Sigmoid colon (tissue), 7 donors: Measurements from ENCODE around the gene GFPT1. TPM values are rescaled to one million over a fixed set of nuclear protein-coding genes. Genes with fewer than 3 reads are reported as not detected.
A peak's percentile ranks its signal among the peaks of the same experiment; 100 is the strongest.

ENCODE experiments used
- DNase-seq: peaks from one replicate; pipeline ENCODE4 v3.0.0-alpha.2; 2019
- H3K27ac ChIP-seq, 4 donors: fragments of 200-600 bp; sonication (generic); one replicate each; pipeline ENCODE4 v1.5.1; 2016 to 2019; ENCODE audit warnings: mild to moderate bottlenecking in 1 of 4
- H3K27me3 ChIP-seq, 3 donors: fragments of 200-600 bp; sonication (generic); one replicate each; pipeline ENCODE4 v1.5.1; 2019; ENCODE audit warnings: mild to moderate bottlenecking in 1 of 3
- H3K36me3 ChIP-seq, 4 donors: fragments of 200-600 bp; sonication (generic); one replicate each; pipeline ENCODE4 v1.5.1; 2016 to 2019
- H3K4me1 ChIP-seq, 4 donors: fragments of 200-600 bp; sonication (generic); one replicate each; pipeline ENCODE4 v1.5.1; 2017 to 2019
- H3K4me3 ChIP-seq, 4 donors: fragments of 200-600 bp; sonication (generic); one replicate each; pipeline ENCODE4 v1.5.1; 2017 to 2019; ENCODE audit warnings: mild to moderate bottlenecking in 2 of 4, moderate library complexity in 1 of 4
- H3K9me3 ChIP-seq, 4 donors: fragments of 200-600 bp in 3 of 4; sonication (generic) in 3 of 4; one replicate each; pipeline versions ENCODE4 v1.5.1 to v1.6.1; 2013 to 2019
- CTCF ChIP-seq, 4 experiments: fragments of 450-650 bp in 3 of 4; fragments of 200-600 bp in 1 of 4; IDR thresholded peaks; one replicate each; pipeline ENCODE4 v1.5.1; 2016 to 2019; ENCODE audit warnings: antibody characterized with exemption in 4 of 4, mild to moderate bottlenecking in 3 of 4, moderate library complexity in 2 of 4
- EP300 ChIP-seq, 4 donors: sonication (generic); formaldehyde crosslinking; IDR thresholded peaks; one replicate each; pipeline ENCODE4 v1.6.1; 2017; ENCODE audit warnings: antibody characterized with exemption in 4 of 4
- POLR2A ChIP-seq, 2 donors: fragments of 450-650 bp; IDR thresholded peaks; one replicate each; pipeline ENCODE4 v1.6.1; 2016; ENCODE audit warnings: antibody characterized with exemption in 2 of 2, mild to moderate bottlenecking in 2 of 2, moderate library complexity in 2 of 2
- POLR2AphosphoS5 ChIP-seq, 4 donors: sonication (generic); formaldehyde crosslinking; IDR thresholded peaks; one replicate each; pipeline ENCODE4 v1.6.1; 2017; ENCODE audit warnings: antibody characterized with exemption in 4 of 4
- WGBS, 2 donors: extraction: QIAGEN DNeasy Blood & Tissue Kit; methylation state at CpG; one replicate each; pipeline ENCODE4 v1.1.7; 2013; 5-methylcytosine and 5-hydroxymethylcytosine counted together
- intact Hi-C: fragments of 100-400 bp; cut with DNase I; formaldehyde crosslinking; loops from one replicate; pipeline ENCODE4 v1.15.1; 2023
- polyA plus RNA-seq, 3 donors: library from polyadenylated mRNA; stranded (reverse); fragments of 200-250 nt; gene quantifications; one replicate each; pipeline ENCODE4 v1.2.3, GENCODE V29; 2013
- total RNA-seq, 4 donors: library from RNA; depleted of rRNA; stranded (reverse); fragments of >200 nt; gene quantifications; one replicate each; pipeline ENCODE4 v1.1.0, GENCODE V29; 2016
- donor health status: healthy with polysubstance abuse.
- donor health status: Bipolar disorder and iron deficiency.
- donor health status: healthy.

GFPT1 gene
- total and polyA plus RNA-seq, 7 donors, result 14.5 to 45.5 (median 24.4) TPM

GRCh38 chr2:69393963-69394362 lies 6.9 kb upstream of the GFPT1 start:
- TF ChIP-seq POLR2AphosphoS5 (IDR thresholded peaks at IDR 0.05) (no peak), POLR2A (IDR thresholded peaks at IDR 0.05) (no peak), EP300 (IDR thresholded peaks at IDR 0.05) (no peak), CTCF (IDR thresholded peaks at IDR 0.05) (no peak)
- Histone ChIP-seq H3K27me3 (no peaks in the 10 kb centered on the region), H3K9me3 (no peaks in the 10 kb centered on the region), H3K36me3 (peaks cover 7 to 58% (median 12%) of the 10 kb centered on the region in 4 donors), H3K27ac (no peak overlapping the region), H3K4me3 (no peak overlapping the region), H3K4me1 (no peaks in the 10 kb centered on the region)
- no peak for DNase-seq
- intact Hi-C loops, result no loop called here

- 47 to 55% methylated on average over 3 of the region's 3 CpGs for WGBS, 2 donors
Measured at GRCh38 chr2:69390471-69390870, 3.4 kb upstream of the GFPT1 start.

GRCh38 chr2:69390001-69390400 lies 3.0 kb upstream of the GFPT1 start:
- 78 to 83% methylated on average over 3 of the region's 3 CpGs for WGBS, 2 donors
- no peak for DNase-seq
- TF ChIP-seq POLR2AphosphoS5 (IDR thresholded peaks at IDR 0.05) (no peak), EP300 (IDR thresholded peaks at IDR 0.05) (no peak), POLR2A (IDR thresholded peaks at IDR 0.05) (no peak)
- H3K27ac ChIP-seq, result no peak overlapping the region
- no peaks in the 10 kb centered on the region for H3K27me3 ChIP-seq
- no peaks in the 10 kb centered on the region for H3K9me3 ChIP-seq
- no peak overlapping the region for H3K4me3 ChIP-seq
- H3K4me1 ChIP-seq, result peaks cover 0 to 22% (median 17%) of the 10 kb centered on the region in 4 donors
- peaks cover 0 to 24% (median 3%) of the 10 kb centered on the region in 4 donors for H3K36me3 ChIP-seq
- intact Hi-C loops, result no loop called here

More at GRCh38 chr2:69390471-69390870, 3.4 kb upstream of the GFPT1 start:
- no peaks in the 10 kb centered on the region for H3K9me3 ChIP-seq
- H3K27me3 ChIP-seq, result no peaks in the 10 kb centered on the region
- no peak for TF ChIP-seq EP300 (IDR thresholded peaks at IDR 0.05)
- no peak for TF ChIP-seq POLR2A (IDR thresholded peaks at IDR 0.05)
- no peak for TF ChIP-seq POLR2AphosphoS5 (IDR thresholded peaks at IDR 0.05)
- peaks cover 0 to 27% (median 3%) of the 10 kb centered on the region in 4 donors for H3K36me3 ChIP-seq
- H3K4me1 ChIP-seq, result peaks cover 0 to 17% (median 14%) of the 10 kb centered on the region in 4 donors
- H3K4me3 ChIP-seq, result no peak overlapping the region
- no peak overlapping the region for H3K27ac ChIP-seq
- intact Hi-C loops, result no loop called here
- DNase-seq, result no peak

- WGBS, 2 donors, result 95 to 96% methylated on average over 3 of the region's 3 CpGs
- Histone ChIP-seq H3K4me3 (no peak overlapping the region), H3K27me3 (no peaks in the 10 kb centered on the region), H3K36me3 (peaks cover 0 to 16% (median 0%) of the 10 kb centered on the region in 4 donors), H3K4me1 (peaks cover 0 to 25% (median 18%) of the 10 kb centered on the region in 4 donors), H3K9me3 (no peaks in the 10 kb centered on the region), H3K27ac (no peak overlapping the region)
- no peak for TF ChIP-seq POLR2AphosphoS5 (IDR thresholded peaks at IDR 0.05)
- no peak for TF ChIP-seq POLR2A (IDR thresholded peaks at IDR 0.05)
- TF ChIP-seq EP300 (IDR thresholded peaks at IDR 0.05), result no peak
- no peak for TF ChIP-seq CTCF (IDR thresholded peaks at IDR 0.05)
- DNase-seq, result no peak
- intact Hi-C loops, result loop anchor here (5.0 kb wide), 3 partner anchors 77 to 377 kb away; partner anchors contain the start of genes AAK1 and ANTXR1
Measured at GRCh38 chr2:69389271-69389670, 2.2 kb upstream of the GFPT1 start.

- no peak for DNase-seq
- TF ChIP-seq POLR2AphosphoS5 (IDR thresholded peaks at IDR 0.05) (no peak), EP300 (IDR thresholded peaks at IDR 0.05) (no peak), CTCF (IDR thresholded peaks at IDR 0.05) (no peak), POLR2A (IDR thresholded peaks at IDR 0.05) (no peak)
- no peaks in the 10 kb centered on the region for H3K27me3 ChIP-seq
- intact Hi-C loops, result loop anchor here (5.0 kb wide), 3 partner anchors 76 to 376 kb away; partner anchors contain the start of genes AAK1 and ANTXR1
- no peaks in the 10 kb centered on the region for H3K9me3 ChIP-seq
- H3K4me1 ChIP-seq, result peaks cover 0 to 32% (median 19%) of the 10 kb centered on the region in 4 donors
- peak overlapping the region; percentile 82 to 91 (median 88) for H3K27ac ChIP-seq
- 71 to 73% methylated on average over 14 of the region's 14 CpGs for WGBS, 2 donors
- peaks cover 0 to 3% (median 0%) of the 10 kb centered on the region in 4 donors for H3K36me3 ChIP-seq
- peak overlapping the region; percentile 49 to 99 (median 81) for H3K4me3 ChIP-seq
Measured at GRCh38 chr2:69387770-69388481, 899 bp upstream of the GFPT1 start.
